ENCODE measurements around the gene SMAD4. TPM values are rescaled to one million over a fixed set of nuclear protein-coding genes. Genes with fewer than 3 reads are reported as not detected.
"Not testable (repeated sequence)": the region's sequence is repeated elsewhere in the genome, so short reads cannot be mapped to it uniquely, and the experiment has no call there.

Gene SMAD4
- total and polyA plus RNA-seq, 4 donors, result 12.5 to 143 (median 60.6) TPM

DNA sequence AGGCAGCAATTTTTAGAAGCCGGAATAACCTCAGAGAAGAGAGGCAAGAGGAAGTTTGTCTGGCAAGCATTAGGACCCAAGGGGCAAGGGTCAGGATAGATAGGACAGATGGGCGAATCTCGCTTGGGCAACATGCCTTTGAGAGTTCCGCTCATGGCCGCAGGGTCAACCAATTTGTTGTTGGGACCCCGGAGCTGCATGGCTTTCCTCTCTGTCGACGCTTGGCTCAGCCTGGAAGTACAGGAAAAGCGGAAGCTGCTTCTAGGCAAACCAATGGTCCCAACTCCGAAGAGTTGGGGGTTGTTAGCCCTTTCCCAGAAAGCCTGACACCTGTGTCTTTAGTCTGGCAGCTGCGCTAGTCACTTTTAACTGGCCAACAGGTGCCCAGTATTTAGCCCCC is 89.5 kb downstream of the SMAD4 start:
- ATAC-seq (ENCODE audit: insufficient read depth, low FRiP score); H3K36me3 ChIP-seq (ENCODE audit: control insufficient read depth in 4 of 4, insufficient read depth in 4 of 4, low read length in 4 of 4); H3K4me1 ChIP-seq (ENCODE audit: control insufficient read depth in 5 of 5, insufficient read depth in 5 of 5, low read length in 5 of 5); H3K9me3 ChIP-seq (ENCODE audit: control insufficient read depth in 4 of 4, insufficient read depth in 3 of 4, low read length in 3 of 4); H3K27me3 ChIP-seq (ENCODE audit: control insufficient read depth in 3 of 3, insufficient read depth in 3 of 3, low read length in 2 of 3); H3K9ac ChIP-seq (ENCODE audit: insufficient read depth in 1 of 2, low read length in 2 of 2); H3K4me3 ChIP-seq; DNase-seq; H3K27ac ChIP-seq (ENCODE audit: low read depth in 1 of 2, low read length in 1 of 2): not testable (repeated sequence)
- WGBS, 2 donors, result 94 to 97% methylated on average over 11 of the region's 11 CpGs

DNA sequence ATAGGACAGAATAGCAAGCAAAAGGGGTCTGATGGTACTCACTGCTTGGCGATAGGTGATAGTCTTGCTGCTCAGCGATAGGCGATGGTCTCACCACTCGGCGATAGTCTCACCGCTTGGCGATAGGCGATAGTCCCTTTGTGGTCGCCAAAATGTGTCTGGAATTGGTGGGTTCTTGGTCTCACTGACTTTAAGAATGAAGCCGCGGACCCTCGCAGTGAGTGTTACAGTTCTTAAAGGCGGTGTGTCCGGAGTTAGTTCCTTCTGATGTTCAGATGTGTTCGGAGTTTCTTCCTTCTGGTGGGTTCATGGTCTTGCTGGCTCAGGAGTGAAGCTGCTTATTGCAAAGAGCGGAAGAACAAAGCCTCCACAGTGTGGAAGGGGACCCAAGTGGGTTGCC is 90.0 kb downstream of the SMAD4 start:
- not testable (repeated sequence) for H3K36me3 ChIP-seq (ENCODE audit: control insufficient read depth in 4 of 4, insufficient read depth in 4 of 4, low read length in 4 of 4); H3K27me3 ChIP-seq (ENCODE audit: control insufficient read depth in 3 of 3, insufficient read depth in 3 of 3, low read length in 2 of 3); DNase-seq; H3K9ac ChIP-seq (ENCODE audit: insufficient read depth in 1 of 2, low read length in 2 of 2); ATAC-seq (ENCODE audit: insufficient read depth, low FRiP score); H3K27ac ChIP-seq (ENCODE audit: low read depth in 1 of 2, low read length in 1 of 2); H3K4me1 ChIP-seq (ENCODE audit: control insufficient read depth in 5 of 5, insufficient read depth in 5 of 5, low read length in 5 of 5); H3K9me3 ChIP-seq (ENCODE audit: control insufficient read depth in 4 of 4, insufficient read depth in 3 of 4, low read length in 3 of 4); H3K4me3 ChIP-seq
- 96% methylated on average over 16 of the region's 16 CpGs for WGBS, 2 donors

GRCh38 chr18:51120809-51121596 is 91.0 kb downstream of the SMAD4 start:
- Histone ChIP-seq H3K9ac (ENCODE audit: insufficient read depth in 1 of 2, low read length in 2 of 2) (no peak overlapping the region), H3K4me3 (no peak overlapping the region), H3K9me3 (ENCODE audit: control insufficient read depth in 4 of 4, insufficient read depth in 3 of 4, low read length in 3 of 4) (peaks cover 0 to 5% (median 0%) of the 10 kb centered on the region in 4 donors), H3K27me3 (ENCODE audit: control insufficient read depth in 3 of 3, insufficient read depth in 3 of 3, low read length in 2 of 3) (no peaks in the 10 kb centered on the region), H3K36me3 (ENCODE audit: control insufficient read depth in 4 of 4, insufficient read depth in 4 of 4, low read length in 4 of 4) (no peaks in the 10 kb centered on the region), H3K4me1 (ENCODE audit: control insufficient read depth in 5 of 5, insufficient read depth in 5 of 5, low read length in 5 of 5) (no peaks in the 10 kb centered on the region), H3K27ac (ENCODE audit: low read depth in 1 of 2, low read length in 1 of 2) (no peak overlapping the region)
- 97 to 98% methylated on average over 33 of the region's 33 CpGs for WGBS, 2 donors
- ATAC-seq (ENCODE audit: insufficient read depth, low FRiP score) (no peak), DNase-seq (no peak)
- TF ChIP-seq CTCF (IDR thresholded peaks at IDR 0.05; ENCODE audit: control extremely low read depth, extremely low read depth), result no peak

DNA sequence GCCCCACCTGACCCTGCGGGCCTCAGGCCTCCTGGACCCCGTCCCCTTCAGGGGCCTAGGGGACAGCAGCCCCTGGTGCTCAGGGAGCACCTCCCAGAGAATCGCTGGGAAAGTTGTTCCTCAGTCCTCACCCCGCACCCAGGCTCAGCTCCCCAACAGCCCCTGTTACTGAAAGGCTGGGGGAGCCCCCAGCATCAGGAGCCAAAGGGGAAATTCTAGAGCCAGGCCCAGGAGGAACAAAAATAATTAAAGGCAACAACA is 91.5 kb downstream of the SMAD4 start:
- Histone ChIP-seq H3K36me3 (ENCODE audit: control insufficient read depth in 4 of 4, insufficient read depth in 4 of 4, low read length in 4 of 4) (no peaks in the 10 kb centered on the region), H3K27me3 (ENCODE audit: control insufficient read depth in 3 of 3, insufficient read depth in 3 of 3, low read length in 2 of 3) (no peaks in the 10 kb centered on the region), H3K9me3 (ENCODE audit: control insufficient read depth in 4 of 4, insufficient read depth in 3 of 4, low read length in 3 of 4) (peaks cover 0 to 5% (median 0%) of the 10 kb centered on the region in 4 donors), H3K27ac (ENCODE audit: low read depth in 1 of 2, low read length in 1 of 2) (no peak overlapping the region), H3K9ac (ENCODE audit: insufficient read depth in 1 of 2, low read length in 2 of 2) (no peak overlapping the region), H3K4me1 (ENCODE audit: control insufficient read depth in 5 of 5, insufficient read depth in 5 of 5, low read length in 5 of 5) (no peaks in the 10 kb centered on the region), H3K4me3 (no peak overlapping the region)
- no peak for TF ChIP-seq CTCF (IDR thresholded peaks at IDR 0.05; ENCODE audit: control extremely low read depth, extremely low read depth)
- DNase-seq, result no peak
- no peak for ATAC-seq (ENCODE audit: insufficient read depth, low FRiP score)
- WGBS, 2 donors, result 94 to 97% methylated on average over 4 of the region's 4 CpGs

Measured in lung (tissue), 12 donors.